Stimulated activated CD8-positive, alpha-beta memory T cell treated with anti-CD3 and anti-CD28 coated beads, Interleukin-7, amount 100 ng/mL, for 48 hours (primary cell): ENCODE data around the gene DOCK1.
"Not testable (repeated sequence)": the region's sequence is repeated elsewhere in the genome, so short reads cannot be mapped to it uniquely, and the experiment has no call there.

ENCODE experiments used
- DNase-seq, 2 donors: peaks; one replicate each; pipeline ENCODE4 v3.0.0-alpha.2; 2020; ENCODE audit warnings: low read depth in 1 of 2; ENCODE audit errors: extremely low read depth in 1 of 2

The DOCK1 gene

DNA sequence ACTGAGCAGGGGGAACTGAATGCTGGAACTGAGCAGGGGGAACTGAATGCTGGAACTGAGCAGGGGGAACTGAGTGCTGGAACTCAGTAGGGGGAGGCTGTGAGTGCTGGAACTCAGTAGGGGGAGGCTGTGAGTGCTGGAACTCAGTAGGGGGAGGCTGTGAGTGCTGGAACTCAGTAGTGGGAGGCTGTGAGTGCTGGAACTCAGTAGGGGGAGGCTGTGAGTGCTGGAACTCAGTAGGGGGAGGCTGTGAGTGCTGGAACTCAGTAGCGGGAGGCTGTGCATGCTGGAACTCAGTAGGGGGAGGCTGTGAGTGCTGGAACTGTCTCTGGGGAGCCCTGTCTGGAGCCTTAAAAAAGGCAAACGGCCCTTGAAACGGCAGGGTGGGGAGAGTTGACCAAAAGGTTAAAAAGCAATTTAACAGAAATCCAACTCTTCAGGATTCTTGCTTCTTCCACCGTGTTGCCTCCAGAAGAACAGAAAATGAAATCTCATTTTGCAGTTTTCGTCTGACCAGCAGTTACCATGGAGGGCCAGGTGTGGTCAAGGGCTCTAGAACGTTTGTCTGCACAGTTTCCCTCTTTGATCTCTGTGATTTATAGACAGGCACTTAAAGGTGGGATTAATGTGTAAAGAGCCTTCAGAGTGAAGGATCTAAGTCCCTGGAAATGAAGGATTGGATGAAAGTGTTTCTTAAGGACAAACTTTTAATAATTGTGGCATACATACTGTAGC is 19.1 kb downstream of the DOCK1 start:
- no peak for DNase-seq

DNA sequence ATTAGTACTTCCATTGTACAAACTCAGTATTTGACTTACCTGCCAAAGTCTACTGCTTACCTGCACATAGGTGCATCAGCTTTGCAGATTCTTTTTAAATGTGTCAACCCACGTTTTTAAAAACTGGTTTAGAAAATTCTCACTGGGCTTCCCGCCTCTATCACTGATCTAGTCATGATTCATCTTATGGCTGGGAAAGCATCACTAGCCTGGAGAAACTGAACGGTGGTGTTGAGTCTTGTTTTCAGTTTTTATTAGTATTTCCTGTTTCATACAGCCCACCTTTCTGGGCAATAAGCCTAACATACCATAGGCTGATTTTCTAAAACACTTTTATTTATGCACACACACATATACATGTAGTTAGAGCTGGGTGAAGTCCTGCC is 19.7 kb downstream of the DOCK1 start:
- no peak for DNase-seq

DNA sequence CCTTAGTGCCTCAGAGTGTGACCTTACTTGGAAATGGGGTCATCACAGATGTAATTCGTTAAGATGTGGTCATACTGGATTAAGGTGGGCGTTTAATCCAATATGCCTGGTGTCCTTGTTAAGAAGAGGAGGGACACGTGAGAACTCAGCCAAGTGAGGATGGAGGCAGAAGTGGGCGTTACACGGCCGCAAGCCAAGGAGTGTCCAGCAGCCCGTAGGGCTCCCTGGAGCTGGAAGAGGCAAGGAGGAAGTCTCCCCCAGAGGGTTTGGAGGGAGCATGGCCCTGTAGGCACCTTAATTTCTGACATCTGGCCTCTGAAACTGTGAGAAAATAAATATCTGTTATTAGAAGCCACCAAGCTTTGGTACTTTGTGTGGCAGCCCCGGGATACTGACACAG is 21.3 kb downstream of the DOCK1 start:
- no peak for DNase-seq

DNA sequence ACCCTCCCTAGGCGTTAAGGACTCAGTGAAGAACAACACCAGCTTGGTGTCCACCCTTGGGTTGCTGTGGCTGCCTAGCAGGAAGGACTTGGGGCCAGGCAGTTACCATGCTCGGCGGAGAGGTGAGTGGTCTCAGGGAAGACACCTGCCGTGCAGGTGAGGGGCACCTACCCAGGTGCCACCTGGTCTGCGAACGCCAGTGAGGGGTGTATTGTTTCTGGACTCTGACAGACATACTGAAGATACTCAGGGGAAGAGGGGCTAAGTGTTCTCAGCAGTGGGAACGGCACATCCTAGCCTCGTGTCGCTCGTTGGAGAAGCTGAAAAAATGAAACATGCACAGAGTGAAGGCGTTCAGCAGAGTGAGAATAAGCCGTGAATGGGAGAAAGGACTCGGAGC is 22.6 kb downstream of the DOCK1 start:
- no peak for DNase-seq

DNA sequence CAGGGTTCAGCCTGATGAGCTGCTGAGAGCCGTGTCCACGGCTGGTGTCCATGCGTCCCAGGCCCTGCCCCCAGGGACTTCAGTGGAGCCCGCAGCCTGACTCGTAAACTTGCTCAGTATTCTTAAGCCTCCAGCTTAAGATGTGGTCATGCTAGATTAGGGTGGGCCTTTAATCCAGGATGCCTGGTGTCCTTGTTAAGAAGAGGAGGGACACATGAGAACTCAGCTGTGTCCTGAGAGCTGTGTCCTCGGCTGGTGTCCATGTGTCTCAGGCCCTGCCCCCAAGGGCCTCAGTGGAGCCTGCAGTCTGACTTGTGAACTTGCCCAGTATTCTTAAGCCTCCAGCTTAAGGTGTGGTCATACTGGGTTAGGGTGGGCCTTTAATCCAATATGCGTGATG is 23.0 kb downstream of the DOCK1 start:
- no peak for DNase-seq

DNA sequence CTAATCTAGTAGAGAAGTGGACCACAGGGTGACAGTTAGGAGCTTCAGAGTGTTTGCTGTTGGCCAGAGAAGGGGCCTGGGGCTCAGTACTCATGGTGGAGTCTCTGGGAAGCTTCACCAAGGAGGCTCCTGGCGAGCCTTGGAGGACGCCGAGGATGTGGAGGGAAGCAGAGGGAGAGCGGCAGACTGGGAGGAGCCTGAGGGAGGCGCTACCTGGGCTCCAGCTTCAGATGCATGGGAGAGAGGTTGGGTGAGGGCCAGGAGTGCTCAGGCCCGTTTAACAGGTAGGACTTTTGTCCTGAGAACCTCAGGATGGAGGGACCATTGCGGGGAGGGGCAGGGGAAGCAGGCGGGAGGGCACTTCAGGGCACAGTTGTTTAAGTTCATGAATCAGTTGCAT is 24.2 kb downstream of the DOCK1 start:
- no peak for DNase-seq

DNA sequence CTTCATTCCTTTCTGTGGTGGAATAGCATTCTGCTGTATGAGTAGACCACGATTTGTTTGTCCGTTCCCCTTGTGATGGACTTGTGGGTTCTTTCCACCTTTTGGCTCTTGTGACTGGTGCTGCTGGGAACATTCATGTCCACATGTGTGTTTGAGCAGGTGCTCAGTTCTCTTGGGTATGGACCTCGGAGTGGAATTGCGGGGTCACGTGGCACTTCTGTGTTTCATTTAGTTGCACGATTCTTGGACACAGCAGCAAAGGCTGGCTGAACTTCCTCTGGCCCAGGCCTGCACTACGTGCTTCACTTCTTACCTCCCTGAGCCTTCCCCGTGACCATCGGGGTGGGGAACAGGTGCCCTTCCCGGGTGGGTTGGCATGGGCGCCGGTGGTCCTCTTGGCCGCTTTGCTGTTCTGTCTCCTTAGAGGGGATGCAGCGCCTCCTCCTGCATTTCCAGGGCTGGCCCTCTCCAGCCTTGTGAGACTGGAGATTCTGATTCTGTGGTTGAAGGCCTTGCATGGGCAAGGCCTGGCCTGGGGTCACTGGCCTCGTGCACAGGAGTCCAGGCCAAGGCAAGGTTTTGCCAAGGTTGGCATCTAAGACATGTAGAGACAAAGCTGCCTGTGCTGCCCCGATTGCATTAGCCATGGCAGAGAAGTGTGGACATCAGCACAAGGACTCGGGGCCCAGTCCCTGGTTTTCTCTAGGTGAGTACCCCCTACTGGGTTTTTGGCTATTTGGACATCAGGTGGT is 25.1 kb downstream of the DOCK1 start:
- DNase-seq, result no peak

DNA sequence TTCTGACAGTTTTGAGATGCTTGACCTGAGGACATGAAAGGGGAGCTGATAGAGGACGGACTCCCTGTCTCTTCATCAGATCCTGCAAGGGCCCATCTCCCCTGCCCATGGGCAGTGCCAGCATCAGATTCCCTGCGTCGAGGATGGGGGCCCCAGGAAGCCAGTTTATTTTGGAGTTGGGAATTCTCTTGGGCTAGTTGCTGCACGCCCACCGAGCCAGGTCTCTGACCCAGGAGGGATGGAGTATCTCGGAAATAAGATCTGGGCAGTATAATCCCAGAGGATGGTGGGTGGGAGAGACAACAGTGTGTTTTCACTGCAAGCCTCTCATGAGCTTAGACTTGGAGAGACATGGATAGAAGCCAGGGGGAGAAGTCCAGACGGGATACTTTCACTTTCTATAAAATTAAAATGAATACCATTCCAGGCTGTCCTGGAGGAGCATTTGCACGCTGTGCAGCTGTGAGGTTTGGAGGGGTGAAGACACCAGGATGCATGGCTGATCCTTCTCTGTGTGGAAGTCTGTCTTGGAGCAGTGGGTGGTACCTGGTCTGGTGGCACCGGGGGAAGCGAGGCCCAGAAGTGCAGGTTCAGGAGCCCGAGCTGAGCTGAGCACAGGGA is 25.8 kb downstream of the DOCK1 start:
- no peak for DNase-seq

DNA sequence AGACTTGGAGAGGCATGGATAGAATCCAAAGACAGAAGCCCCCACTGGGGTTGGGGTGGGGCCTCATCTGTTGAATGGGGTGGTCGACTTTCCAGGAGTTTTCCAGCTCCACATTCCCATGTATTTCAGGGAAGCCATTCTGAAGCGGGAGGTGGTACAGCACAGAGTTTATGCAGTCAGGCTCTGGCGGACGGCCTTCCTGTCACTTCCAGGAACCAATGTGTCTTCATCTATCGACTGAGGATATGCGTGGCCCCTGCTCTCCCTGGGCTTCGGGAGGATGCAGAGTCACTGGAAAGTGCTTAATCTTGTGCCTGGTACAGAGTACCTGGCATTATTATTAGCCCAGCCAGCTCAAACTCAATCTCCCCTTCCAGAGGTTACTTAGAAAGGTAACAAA is 26.3 kb downstream of the DOCK1 start:
- no peak for DNase-seq

DNA sequence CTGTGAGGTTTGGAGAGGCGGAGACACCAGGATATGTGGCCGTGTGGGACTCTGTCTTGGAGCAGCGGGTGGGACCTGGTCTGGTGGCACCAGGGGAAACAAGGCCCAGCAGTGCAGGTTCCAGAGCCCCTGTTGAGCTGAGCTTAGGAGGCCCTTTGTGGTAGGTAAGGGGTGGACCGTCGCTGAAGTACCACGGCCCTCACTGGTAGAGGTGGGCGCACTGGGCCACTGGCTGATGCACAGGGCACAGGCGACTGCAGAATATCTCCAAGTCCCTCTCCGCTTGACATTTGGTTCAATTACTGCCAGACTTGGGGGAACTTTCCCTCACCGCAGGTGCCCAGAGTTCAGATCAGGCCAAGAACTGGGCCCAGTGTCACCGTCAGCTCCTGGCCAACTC is 27.3 kb downstream of the DOCK1 start:
- DNase-seq, result no peak

DNA sequence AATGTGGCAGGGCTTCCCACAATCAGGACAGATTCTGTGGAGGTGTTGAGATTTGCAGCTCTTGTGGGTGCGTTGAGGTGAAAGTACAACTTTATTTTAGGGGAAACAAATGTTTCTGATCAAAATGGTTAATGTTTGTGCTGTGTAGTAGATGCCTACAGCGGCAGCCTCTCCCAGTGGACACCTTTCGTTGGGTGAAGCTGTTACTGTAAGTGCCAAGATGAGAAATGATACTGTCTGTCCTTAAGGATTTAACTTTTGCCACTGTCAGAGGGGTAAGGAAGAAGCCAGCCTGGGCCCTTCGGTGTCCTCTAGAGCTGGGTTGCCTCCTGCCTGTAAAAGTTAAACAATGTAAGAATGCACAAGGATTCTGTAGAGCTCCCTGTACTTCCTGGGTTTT is 27.9 kb downstream of the DOCK1 start:
- DNase-seq, result no peak

DNA sequence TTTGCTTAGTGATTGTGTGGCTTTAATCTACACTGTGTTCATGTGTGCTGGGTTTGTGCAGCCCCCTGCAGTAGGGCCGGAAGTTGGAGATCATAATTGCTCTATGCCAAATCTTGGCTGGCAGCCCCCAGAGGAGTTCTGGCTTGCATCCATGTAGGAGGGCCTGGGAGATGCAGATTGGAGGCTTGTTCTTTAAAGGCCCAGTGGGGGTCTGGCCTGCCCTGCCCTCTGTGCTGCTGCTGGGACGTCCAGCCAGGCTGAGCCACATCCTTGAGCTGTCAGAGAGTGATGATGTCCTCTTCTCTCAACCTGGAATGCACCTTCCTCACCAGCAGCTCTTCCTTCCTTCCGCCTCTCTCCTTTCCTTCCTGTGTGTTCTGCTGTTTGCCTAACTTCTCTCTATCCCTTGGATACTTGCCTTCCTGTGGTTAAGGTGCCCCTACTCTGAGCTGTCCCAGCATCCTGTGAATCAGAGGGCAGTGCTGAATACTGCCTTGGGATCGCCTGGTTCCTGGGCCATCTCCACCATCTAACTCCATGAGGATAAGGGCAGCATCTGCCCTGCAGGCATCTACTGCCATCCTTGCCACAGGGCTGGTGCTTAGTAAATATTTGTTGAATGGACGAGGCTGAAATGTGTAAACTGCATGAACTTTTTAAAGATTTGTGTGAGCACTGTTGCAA is 30.2 kb downstream of the DOCK1 start:
- no peak for DNase-seq

DNA sequence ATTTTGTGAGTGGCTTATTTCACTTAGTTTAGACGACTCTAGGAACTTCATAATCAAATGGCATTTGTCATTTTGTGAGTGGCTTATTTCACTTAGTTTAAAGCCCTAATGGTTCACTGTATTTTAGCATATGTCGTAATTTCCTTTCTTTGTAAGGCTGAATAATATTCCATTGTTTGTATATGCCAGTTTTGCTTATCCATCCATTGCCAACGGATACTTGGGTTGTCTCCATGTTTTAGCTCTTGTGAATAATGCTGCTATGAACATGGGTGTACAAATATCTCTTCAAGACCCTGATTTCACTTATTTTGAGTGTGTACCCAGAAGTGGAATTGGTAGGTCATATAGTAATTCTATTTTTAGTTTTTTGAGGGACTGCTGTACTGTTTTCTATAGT is 31.8 kb downstream of the DOCK1 start:
- no peak for DNase-seq

DNA sequence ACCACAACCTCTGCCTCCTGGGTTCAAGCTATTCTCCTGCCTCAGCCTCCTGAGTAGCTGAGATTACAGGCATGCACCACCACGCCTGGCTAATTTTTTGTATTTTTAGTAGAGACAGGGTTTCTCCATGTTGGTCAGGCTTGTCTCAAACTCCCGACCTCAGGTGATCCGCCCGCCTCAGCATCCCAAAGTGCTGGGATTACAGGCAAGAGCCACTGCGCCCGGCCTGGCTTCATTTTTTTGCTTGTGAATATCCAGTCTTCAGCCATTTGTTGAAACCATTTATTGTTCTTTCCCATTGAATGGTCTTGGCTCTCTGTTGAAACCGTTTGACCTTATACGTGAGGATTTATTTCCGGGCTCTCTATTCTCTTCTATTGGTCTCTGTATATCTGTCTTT is 32.9 kb downstream of the DOCK1 start:
- DNase-seq, result not testable (repeated sequence)

DNA sequence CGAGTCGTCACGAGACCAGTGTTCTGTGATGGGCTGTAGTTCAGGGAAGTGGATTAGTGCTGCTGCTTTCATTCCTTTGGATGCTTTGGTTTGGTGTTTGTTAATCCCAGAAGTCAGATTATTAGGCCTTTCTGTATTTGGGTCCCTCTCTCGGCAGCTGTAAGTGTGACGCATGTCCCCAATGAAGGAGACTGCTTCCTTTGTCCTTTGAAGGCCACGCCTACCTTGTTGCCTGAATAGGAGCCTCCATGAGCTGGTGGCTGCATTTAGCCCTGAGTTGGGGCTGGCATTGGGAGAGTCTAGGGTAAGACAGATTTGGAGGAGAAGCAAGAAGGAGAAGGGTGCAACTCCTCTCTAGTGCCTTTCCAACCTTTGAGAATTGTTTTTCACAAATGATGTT is 34.5 kb downstream of the DOCK1 start:
- no peak for DNase-seq

DNA sequence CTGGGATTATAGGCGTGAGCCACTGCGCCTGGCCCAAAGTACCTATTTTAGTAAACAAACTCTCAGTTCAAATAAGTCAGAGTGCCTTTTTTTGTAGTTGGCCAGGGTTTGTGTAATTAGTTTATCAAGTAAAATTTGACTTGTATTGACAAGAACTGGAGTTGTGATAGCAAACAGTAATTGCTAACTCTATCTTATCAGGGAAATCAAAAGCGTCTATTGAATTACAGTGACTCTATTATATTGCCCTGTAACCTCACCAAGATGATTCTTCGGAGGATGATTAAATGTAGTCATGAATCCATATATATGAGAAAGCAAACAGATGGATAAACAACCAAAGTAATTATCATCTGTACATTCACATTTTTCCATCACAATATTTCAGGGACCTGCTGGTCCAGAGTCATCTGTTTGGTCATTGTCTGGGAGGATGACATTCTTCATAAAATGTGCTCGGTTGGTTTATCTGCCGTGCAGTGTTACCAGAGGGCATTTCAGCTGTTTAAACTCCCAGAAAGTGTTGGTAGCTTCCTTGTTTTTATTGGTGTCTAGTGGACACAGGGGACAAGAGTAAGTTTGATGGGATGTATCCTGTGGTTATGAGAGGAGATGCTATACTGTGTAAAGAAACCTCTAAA is 35.6 kb downstream of the DOCK1 start:
- DNase-seq, result no peak

DNA sequence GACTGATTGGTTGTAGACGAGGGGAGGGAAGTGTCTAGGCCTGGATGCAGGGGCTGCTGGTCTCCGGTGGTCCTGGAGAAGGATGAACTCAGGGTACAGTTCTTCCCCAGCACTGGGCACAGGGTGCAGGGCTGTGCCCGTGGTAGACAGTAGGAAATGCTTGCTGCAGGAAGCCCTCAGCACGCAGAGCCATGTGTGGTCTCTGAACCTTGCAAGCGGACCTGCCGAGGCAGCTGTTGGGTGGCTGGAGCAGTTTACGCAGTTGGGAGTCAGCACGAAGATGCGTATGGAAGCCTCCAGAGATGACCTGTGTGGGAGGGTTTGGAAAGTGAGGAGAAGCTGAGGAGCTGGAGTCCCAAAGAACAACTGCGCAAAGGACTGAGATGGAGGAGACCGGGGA is 39.0 kb downstream of the DOCK1 start:
- DNase-seq, result no peak

DNA sequence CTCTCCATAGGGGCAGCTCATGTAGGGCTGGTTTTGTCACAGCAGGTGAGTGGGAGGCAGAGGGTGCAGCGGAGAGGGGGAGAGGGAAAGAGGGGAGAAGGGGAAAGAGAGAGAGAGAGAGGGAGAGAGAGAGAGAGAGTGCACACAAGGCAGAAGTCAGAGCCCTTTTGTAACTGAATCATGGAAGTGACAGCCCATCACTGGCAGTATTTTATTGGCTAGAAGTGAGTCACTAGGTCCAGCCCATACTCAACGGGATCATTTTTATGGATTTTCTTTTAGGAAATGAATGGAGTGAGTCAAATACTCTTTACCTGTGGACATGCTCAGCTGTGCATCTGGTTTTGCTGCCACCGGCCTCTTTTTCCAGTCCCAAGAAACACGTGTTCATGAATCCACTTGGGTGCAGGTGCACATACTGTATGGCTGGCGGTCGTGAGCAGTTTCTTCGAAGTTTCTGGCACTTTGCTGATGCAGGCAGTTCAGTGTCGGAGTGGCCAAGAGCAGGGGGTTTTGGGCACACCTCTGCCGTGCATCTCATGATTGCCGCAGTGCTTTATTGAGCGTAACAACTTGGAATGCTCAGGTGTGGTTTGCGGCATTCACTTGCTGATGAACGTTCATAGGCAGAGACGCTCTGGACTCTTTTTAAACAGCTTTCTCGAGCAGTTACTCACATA is 40.3 kb downstream of the DOCK1 start:
- DNase-seq, result no peak

DNA sequence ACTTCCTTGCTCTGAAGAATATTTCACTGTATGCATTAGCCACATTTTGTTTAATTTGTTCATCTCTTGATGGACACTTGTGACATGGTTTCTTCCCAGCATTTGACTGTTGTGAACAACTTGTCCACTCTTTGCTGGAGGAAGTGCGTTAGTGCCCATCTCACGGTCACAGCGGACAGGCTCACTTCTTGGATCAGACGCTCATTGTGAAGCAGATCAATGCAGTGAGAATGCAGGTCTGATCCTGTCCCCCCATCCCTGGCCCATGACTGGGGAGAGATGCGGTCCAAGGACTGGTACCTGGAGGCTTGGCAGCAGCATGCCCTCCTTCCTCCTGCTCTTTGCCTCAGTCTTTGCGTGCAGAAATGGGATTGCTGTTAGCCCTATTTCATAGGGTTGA is 41.5 kb downstream of the DOCK1 start:
- no peak for DNase-seq

DNA sequence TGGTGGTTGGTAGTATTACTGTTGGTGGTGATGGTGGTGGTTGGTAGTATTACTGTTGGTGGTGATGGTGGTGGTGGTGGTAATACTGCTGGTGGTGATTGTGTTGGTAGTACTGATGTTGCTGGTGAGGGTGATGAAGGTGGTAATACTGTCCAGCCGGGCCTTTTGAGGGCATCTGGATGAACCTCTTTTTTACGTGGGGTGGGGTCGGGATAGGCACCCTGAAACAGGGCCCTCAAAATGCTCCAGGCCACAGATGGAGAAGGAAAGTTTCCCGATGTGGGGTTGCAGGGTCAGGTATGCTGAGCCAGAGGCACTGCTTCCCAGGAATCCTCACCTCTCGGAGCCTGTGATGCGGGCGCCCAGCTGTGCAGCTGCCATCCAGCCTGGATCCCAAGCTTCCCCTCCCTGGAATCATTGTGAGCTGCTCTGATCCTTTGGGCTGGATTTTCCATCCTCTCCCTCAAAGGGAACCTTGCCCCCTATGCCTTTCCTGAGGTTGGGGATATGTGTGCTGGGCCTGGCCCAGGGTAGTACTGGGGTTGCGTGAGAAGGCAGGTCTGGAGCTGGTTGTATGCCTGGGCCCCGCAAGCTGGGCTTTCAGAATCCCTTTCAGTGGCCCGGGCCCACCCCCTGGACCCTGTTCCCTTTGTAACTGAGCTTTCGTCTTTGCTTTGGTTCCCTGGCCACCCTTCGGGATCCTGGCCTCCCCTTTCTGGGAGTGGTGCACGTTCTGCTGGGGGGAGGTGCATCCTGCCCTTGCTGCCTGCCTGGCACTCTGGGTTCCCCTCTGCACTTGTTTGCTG is 43.3 kb downstream of the DOCK1 start:
- no peak for DNase-seq
